HEK293 (cell line): ENCODE measurements around the gene KCNJ11.
A peak's percentile ranks its signal among the peaks of the same experiment; 100 is the strongest.

Experiments used
- CTCF ChIA-PET: fragments of 350-600 bp; formaldehyde crosslinking; extraction: SDS; loops from one replicate; lab custom pipeline; 2021; ENCODE audit warnings: antibody characterized with exemption; lab: Yijun Ruan, JAX
- POLR2A ChIA-PET: fragments of 300-600 bp; formaldehyde crosslinking; extraction: SDS; loops from one replicate; lab custom pipeline; 2020; ENCODE audit warnings: antibody characterized with exemption, inconsistent platforms; lab: Yijun Ruan, JAX
- H3K27ac ChIP-seq: fragments of 200-500 bp; sonication (Bioruptor generic); 2 replicates; pipeline ENCODE4 v1.5.1; 2014; ENCODE audit warnings: low read depth, low read length, control low read depth, inconsistent platforms; ENCODE audit errors: extremely low read depth
- H3K36me3 ChIP-seq, 2 experiments: fragments of 200-500 bp in 1 of 2; sonication (Bioruptor generic) in 1 of 2; 1 replicate in 1 of 2; 2 replicates in 1 of 2; pipeline ENCODE4 v1.5.1; 2014 to 2017; ENCODE audit warnings: inconsistent platforms in 2 of 2, low read length in 2 of 2; ENCODE audit not compliant: control insufficient read depth in 2 of 2, insufficient read depth in 1 of 2
- H3K4me1 ChIP-seq: fragments of 200-500 bp; sonication (Bioruptor generic); 2 replicates; pipeline ENCODE4 v1.5.1; 2014; ENCODE audit warnings: mild to moderate bottlenecking, low read length, inconsistent platforms; ENCODE audit not compliant: control insufficient read depth, insufficient read depth
- H3K4me3 ChIP-seq: 2 replicates; pipeline ENCODE4 v1.5.1; 2011; ENCODE audit warnings: low read depth, mild to moderate bottlenecking, control low read depth, low read length, moderate library complexity
- H3K9me3 ChIP-seq: fragments of 200-500 bp; sonication (Bioruptor generic); 2 replicates; pipeline ENCODE4 v1.5.1; 2014; ENCODE audit warnings: low read depth, low read length, inconsistent platforms; ENCODE audit not compliant: control insufficient read depth, insufficient read depth
- BCL11A ChIP-seq: fragments of 450-650 bp; formaldehyde crosslinking; IDR thresholded peaks from 2 replicates; pipeline ENCODE4 v1.5.1; 2016; ENCODE audit warnings: low read depth, missing biosample characterization, missing genetic modification characterization
- EGR2 ChIP-seq: fragments of 450-650 bp; formaldehyde crosslinking; IDR thresholded peaks from 2 replicates; pipeline ENCODE4 v1.5.1; 2016; ENCODE audit warnings: low read depth, missing biosample characterization, missing genetic modification characterization
- GLIS1 ChIP-seq: fragments of 450-650 bp; formaldehyde crosslinking; IDR thresholded peaks from 2 replicates; pipeline ENCODE4 v1.5.1; 2016; ENCODE audit warnings: missing biosample characterization, missing genetic modification characterization
- RBAK ChIP-seq: fragments of 450-650 bp; formaldehyde crosslinking; IDR thresholded peaks from 2 replicates; pipeline ENCODE4 v1.5.1; 2016; ENCODE audit warnings: missing biosample characterization, missing genetic modification characterization
- REPIN1 ChIP-seq: fragments of 450-650 bp; formaldehyde crosslinking; IDR thresholded peaks from 2 replicates; pipeline ENCODE4 v1.5.1; 2017; ENCODE audit warnings: missing biosample characterization, missing genetic modification characterization, low read depth
- ZEB2 ChIP-seq: fragments of 450-650 bp; formaldehyde crosslinking; IDR thresholded peaks from 2 replicates; pipeline ENCODE4 v1.5.1; 2016; ENCODE audit warnings: missing biosample characterization, missing genetic modification characterization
- ZNF114 ChIP-seq: fragments of 450-650 bp; formaldehyde crosslinking; IDR thresholded peaks from 2 replicates; pipeline ENCODE4 v1.5.0; 2017; ENCODE audit warnings: missing biosample characterization, missing genetic modification characterization
- ZNF132 ChIP-seq: fragments of 450-650 bp; formaldehyde crosslinking; IDR thresholded peaks from 2 replicates; pipeline ENCODE4 v1.5.1; 2017; ENCODE audit warnings: missing biosample characterization, missing genetic modification characterization, borderline replicate concordance
- ZNF48 ChIP-seq: fragments of 450-650 bp; formaldehyde crosslinking; IDR thresholded peaks from 2 replicates; pipeline ENCODE4 v1.5.1; 2016; ENCODE audit warnings: missing biosample characterization, missing genetic modification characterization
- ZNF501 ChIP-seq: fragments of 450-650 bp; formaldehyde crosslinking; IDR thresholded peaks from 2 replicates; pipeline ENCODE4 v1.5.1; 2016; ENCODE audit warnings: missing biosample characterization, missing genetic modification characterization
- ZNF510 ChIP-seq: fragments of 450-650 bp; formaldehyde crosslinking; IDR thresholded peaks from 2 replicates; pipeline ENCODE4 v1.5.1; 2018; ENCODE audit warnings: mild to moderate bottlenecking, missing genetic modification characterization, missing biosample characterization; ENCODE audit not compliant: insufficient replicate concordance
- ZNF548 ChIP-seq: fragments of 450-650 bp; formaldehyde crosslinking; IDR thresholded peaks from 2 replicates; pipeline ENCODE4 v1.5.1; 2016; ENCODE audit warnings: missing biosample characterization, missing genetic modification characterization
- ZNF654 ChIP-seq: fragments of 450-650 bp; formaldehyde crosslinking; IDR thresholded peaks from 2 replicates; pipeline ENCODE4 v1.5.1; 2016; ENCODE audit warnings: low read depth, missing biosample characterization, missing genetic modification characterization
- ZNF677 ChIP-seq: fragments of 450-650 bp; IDR thresholded peaks from 2 replicates; pipeline ENCODE4 v1.5.0; 2018; ENCODE audit warnings: missing biosample characterization, mild to moderate bottlenecking, missing genetic modification characterization, moderate library complexity
- ZNF785 ChIP-seq: fragments of 450-650 bp; formaldehyde crosslinking; IDR thresholded peaks from 2 replicates; pipeline ENCODE4 v1.5.1; 2016; ENCODE audit warnings: missing biosample characterization, missing genetic modification characterization
- ZNF843 ChIP-seq: fragments of 450-650 bp; formaldehyde crosslinking; IDR thresholded peaks from 2 replicates; pipeline ENCODE4 v1.5.1; 2016; ENCODE audit warnings: missing biosample characterization, missing genetic modification characterization
- TF ChIP-seq, protein P1 (sequence below): fragments of 450-650 bp; formaldehyde crosslinking; IDR thresholded peaks from 2 replicates; pipeline ENCODE4 v1.5.1; 2016; ENCODE audit warnings: missing biosample characterization, missing genetic modification characterization
- TF ChIP-seq, protein P2 (sequence below): fragments of 450-650 bp; formaldehyde crosslinking; conservative IDR thresholded peaks from 2 replicates; pipeline ENCODE4 v1.5.1; 2016; ENCODE audit warnings: low read depth, missing biosample characterization, missing genetic modification characterization
- TF ChIP-seq, protein P3 (sequence below): fragments of 450-650 bp; formaldehyde crosslinking; IDR thresholded peaks from 2 replicates; pipeline ENCODE4 v1.5.1; 2016; ENCODE audit warnings: missing biosample characterization, missing genetic modification characterization

The KCNJ11 gene

DNA sequence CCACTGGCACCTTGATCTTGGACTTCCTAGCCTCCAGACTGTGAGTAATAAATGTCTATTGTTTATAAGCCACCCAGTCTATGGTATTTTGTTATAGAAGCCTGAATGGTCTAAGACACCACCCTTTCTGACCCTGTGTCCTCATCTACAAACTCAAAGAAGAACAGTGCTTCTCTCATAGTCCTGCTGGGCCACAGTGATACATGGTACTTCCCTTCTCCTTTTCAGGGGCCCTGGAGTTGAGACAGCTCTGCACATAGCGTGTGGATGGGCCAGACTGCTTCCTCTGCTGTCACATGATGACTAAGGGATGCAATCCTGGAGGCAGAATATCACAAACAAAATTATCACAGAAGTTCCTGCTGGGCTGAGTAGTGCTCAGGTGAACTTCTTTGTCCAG, 5.0 kb downstream of the KCNJ11 start:
- H3K4me1 ChIP-seq, result no peaks in the 10 kb centered on the region
- no peak overlapping the region for H3K4me3 ChIP-seq
- H3K27ac ChIP-seq, result no peak overlapping the region
- POLR2A ChIA-PET, result interaction anchor here (1.0 kb wide), 1 partner anchor 144 kb away, joined by 6 read pairs; no protein-coding TSS in a partner anchor
- CTCF ChIA-PET, result interaction anchor here (0.6 to 12.3 kb wide), 34 partner anchors 9 to 1434 kb away, joined by 3 to 318 read pairs (median 6); partner anchors contain the start of gene OTOG
- H3K36me3 ChIP-seq, result peaks cover 0 to 35% of the 10 kb centered on the region in 2 experiments; a peak in 2 of 3 replicates
- TF ChIP-seq ZNF843 (tag by site-specific recombination) (no peak), BCL11A (tag by site-specific recombination) (no peak), ZNF501 (tag by site-specific recombination) (no peak), ZNF654 (no peak), RBAK (tag by site-specific recombination) (no peak), REPIN1 (tag by site-specific recombination) (no peak), ZNF785 (tag by site-specific recombination) (no peak), ZNF548 (tag by site-specific recombination) (no peak), ZNF677 (no peak), ZEB2 (tag by site-specific recombination) (no peak), ZNF114 (tag by site-specific recombination) (no peak), ZNF48 (tag by site-specific recombination) (no peak), ZNF510 (tag by site-specific recombination) (no peak), EGR2 (tag by site-specific recombination) (no peak), ZNF132 (tag by site-specific recombination) (no peak)
- TF ChIP-seq, protein P1, sequence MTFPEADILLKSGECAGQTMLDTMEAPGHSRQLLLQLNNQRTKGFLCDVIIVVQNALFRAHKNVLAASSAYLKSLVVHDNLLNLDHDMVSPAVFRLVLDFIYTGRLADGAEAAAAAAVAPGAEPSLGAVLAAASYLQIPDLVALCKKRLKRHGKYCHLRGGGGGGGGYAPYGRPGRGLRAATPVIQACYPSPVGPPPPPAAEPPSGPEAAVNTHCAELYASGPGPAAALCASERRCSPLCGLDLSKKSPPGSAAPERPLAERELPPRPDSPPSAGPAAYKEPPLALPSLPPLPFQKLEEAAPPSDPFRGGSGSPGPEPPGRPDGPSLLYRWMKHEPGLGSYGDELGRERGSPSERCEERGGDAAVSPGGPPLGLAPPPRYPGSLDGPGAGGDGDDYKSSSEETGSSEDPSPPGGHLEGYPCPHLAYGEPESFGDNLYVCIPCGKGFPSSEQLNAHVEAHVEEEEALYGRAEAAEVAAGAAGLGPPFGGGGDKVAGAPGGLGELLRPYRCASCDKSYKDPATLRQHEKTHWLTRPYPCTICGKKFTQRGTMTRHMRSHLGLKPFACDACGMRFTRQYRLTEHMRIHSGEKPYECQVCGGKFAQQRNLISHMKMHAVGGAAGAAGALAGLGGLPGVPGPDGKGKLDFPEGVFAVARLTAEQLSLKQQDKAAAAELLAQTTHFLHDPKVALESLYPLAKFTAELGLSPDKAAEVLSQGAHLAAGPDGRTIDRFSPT (tag by site-specific recombination), result no peak
- TF ChIP-seq, protein P2, sequence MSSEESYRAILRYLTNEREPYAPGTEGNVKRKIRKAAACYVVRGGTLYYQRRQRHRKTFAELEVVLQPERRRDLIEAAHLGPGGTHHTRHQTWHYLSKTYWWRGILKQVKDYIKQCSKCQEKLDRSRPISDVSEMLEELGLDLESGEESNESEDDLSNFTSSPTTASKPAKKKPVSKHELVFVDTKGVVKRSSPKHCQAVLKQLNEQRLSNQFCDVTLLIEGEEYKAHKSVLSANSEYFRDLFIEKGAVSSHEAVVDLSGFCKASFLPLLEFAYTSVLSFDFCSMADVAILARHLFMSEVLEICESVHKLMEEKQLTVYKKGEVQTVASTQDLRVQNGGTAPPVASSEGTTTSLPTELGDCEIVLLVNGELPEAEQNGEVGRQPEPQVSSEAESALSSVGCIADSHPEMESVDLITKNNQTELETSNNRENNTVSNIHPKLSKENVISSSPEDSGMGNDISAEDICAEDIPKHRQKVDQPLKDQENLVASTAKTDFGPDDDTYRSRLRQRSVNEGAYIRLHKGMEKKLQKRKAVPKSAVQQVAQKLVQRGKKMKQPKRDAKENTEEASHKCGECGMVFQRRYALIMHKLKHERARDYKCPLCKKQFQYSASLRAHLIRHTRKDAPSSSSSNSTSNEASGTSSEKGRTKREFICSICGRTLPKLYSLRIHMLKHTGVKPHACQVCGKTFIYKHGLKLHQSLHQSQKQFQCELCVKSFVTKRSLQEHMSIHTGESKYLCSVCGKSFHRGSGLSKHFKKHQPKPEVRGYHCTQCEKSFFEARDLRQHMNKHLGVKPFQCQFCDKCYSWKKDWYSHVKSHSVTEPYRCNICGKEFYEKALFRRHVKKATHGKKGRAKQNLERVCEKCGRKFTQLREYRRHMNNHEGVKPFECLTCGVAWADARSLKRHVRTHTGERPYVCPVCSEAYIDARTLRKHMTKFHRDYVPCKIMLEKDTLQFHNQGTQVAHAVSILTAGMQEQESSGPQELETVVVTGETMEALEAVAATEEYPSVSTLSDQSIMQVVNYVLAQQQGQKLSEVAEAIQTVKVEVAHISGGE (tag by site-specific recombination), result no peak
- H3K9me3 ChIP-seq, result no peaks in the 10 kb centered on the region

DNA sequence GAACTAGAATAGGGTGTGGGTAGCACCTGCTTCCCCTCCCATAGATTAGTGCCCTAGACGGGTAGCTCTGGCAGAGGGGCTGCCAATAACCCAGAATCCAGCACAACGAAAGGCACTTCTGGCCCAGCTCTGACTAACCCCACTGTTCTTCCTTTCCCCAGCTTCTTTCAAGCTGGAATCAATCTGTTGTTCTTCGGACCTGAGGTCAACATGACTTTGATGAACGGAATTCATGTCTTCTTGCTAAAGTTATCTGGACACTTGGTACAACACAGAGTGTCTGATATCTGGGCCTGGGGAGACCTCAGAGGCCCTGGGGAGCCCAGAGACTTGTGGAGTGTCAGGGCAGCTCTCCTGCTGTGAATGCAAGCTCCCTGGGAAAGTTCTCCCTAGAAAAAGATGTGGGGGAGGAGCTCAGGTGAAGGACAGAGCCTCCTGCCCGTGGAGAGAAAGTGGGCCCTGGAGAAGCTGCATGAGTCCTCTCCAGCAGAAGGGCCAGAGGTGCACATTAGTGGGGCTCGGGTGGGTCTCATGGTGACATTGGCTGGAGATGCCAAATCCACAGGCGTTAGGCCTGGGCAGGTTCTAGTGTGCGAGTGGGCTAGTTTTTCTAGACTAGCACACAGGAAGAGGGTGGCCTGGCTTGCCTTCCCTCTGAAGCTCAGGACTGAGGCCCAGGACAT, 6.3 kb downstream of the KCNJ11 start:
- TF ChIP-seq, protein P3, sequence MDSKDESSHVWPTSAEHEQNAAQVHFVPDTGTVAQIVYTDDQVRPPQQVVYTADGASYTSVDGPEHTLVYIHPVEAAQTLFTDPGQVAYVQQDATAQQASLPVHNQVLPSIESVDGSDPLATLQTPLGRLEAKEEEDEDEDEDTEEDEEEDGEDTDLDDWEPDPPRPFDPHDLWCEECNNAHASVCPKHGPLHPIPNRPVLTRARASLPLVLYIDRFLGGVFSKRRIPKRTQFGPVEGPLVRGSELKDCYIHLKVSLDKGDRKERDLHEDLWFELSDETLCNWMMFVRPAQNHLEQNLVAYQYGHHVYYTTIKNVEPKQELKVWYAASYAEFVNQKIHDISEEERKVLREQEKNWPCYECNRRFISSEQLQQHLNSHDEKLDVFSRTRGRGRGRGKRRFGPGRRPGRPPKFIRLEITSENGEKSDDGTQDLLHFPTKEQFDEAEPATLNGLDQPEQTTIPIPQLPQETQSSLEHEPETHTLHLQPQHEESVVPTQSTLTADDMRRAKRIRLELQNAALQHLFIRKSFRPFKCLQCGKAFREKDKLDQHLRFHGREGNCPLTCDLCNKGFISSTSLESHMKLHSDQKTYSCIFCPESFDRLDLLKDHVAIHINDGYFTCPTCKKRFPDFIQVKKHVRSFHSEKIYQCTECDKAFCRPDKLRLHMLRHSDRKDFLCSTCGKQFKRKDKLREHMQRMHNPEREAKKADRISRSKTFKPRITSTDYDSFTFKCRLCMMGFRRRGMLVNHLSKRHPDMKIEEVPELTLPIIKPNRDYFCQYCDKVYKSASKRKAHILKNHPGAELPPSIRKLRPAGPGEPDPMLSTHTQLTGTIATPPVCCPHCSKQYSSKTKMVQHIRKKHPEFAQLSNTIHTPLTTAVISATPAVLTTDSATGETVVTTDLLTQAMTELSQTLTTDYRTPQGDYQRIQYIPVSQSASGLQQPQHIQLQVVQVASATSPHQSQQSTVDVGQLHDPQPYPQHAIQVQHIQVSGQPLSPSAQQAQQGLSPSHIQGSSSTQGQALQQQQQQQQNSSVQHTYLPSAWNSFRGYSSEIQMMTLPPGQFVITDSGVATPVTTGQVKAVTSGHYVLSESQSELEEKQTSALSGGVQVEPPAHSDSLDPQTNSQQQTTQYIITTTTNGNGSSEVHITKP (tag by site-specific recombination), result no peak
- peak; percentile 9; the same call in 1 of the 2 replicates for TF ChIP-seq GLIS1 (tag by site-specific recombination)
- Histone ChIP-seq H3K4me3 (no peak overlapping the region), H3K27ac (no peak overlapping the region), H3K9me3 (no peaks in the 10 kb centered on the region), H3K36me3 (peaks cover 0 to 40% of the 10 kb centered on the region in 2 experiments; a peak in 2 of 3 replicates), H3K4me1 (no peaks in the 10 kb centered on the region)
- ChIA-PET CTCF (interaction anchor here (0.5 to 12.3 kb wide), 10 partner anchors 7 to 536 kb away, joined by 3 to 318 read pairs (median 12); no protein-coding TSS in a partner anchor), POLR2A (no interaction called here)
